GM18526 (cell line): ENCODE data around the gene SRA1.
A peak's percentile ranks its signal among the peaks of the same experiment; 100 is the strongest.

Source experiments
- POLR2A ChIP-seq: IDR thresholded peaks from 3 replicates; pipeline ENCODE4 v1.6.1; 2011; ENCODE audit not compliant: insufficient read length; ENCODE audit errors: extremely low read depth

SRA1 gene

GRCh38 chr5:140575309-140575708 is 18.0 kb upstream of the SRA1 start:
- TF ChIP-seq POLR2A: no peak

GRCh38 chr5:140574165-140574564 is 16.9 kb upstream of the SRA1 start:
- no peak for TF ChIP-seq POLR2A

GRCh38 chr5:140573683-140574082 is 16.4 kb upstream of the SRA1 start:
- TF ChIP-seq POLR2A: no peak

GRCh38 chr5:140571105-140571504 is 13.8 kb upstream of the SRA1 start:
- no peak for TF ChIP-seq POLR2A

GRCh38 chr5:140570488-140570887 is 13.2 kb upstream of the SRA1 start:
- no peak for TF ChIP-seq POLR2A

- no peak for TF ChIP-seq POLR2A
Observed at GRCh38 chr5:140570058-140570457, 12.8 kb upstream of the SRA1 start.

- no peak for TF ChIP-seq POLR2A
Observed at GRCh38 chr5:140569197-140569596, 11.9 kb upstream of the SRA1 start.

GRCh38 chr5:140568443-140569063 is 11.3 kb upstream of the SRA1 start:
- TF ChIP-seq POLR2A: no peak

- no peak for TF ChIP-seq POLR2A
Observed at GRCh38 chr5:140567871-140568270, 10.6 kb upstream of the SRA1 start.

GRCh38 chr5:140567136-140567818 is 10.0 kb upstream of the SRA1 start:
- TF ChIP-seq POLR2A: no peak

GRCh38 chr5:140566665-140567064 is 9.4 kb upstream of the SRA1 start:
- TF ChIP-seq POLR2A: no peak

GRCh38 chr5:140565780-140566095 is 8.5 kb upstream of the SRA1 start:
- TF ChIP-seq POLR2A: no peak

- TF ChIP-seq POLR2A: no peak
Observed at GRCh38 chr5:140565024-140565779, 7.9 kb upstream of the SRA1 start.

- TF ChIP-seq POLR2A: peak; percentile 94
Observed at GRCh38 chr5:140564196-140565023, 7.1 kb upstream of the SRA1 start, which contains the start of the genes APBB3 and SLC35A4. TSS of gene APBB3 (minus strand) at chr5:140564598. CDS start at chr5:140564245, 353 bp downstream. TSS of gene SLC35A4 (plus strand) at chr5:140564828. CDS start at chr5:140567170, 2,342 bp downstream.

GRCh38 chr5:140563596-140563995 is 6.3 kb upstream of the SRA1 start:
- TF ChIP-seq POLR2A: no peak

- TF ChIP-seq POLR2A: no peak
Observed at GRCh38 chr5:140561753-140562523, 4.7 kb upstream of the SRA1 start.
